Limb (tissue), 2 donors: ENCODE measurements around the gene CASP7.
"Not testable (repeated sequence)": the region's sequence is repeated elsewhere in the genome, so short reads cannot be mapped to it uniquely, and the experiment has no call there.

Source experiments
- DNase-seq, 2 donors: peaks; one replicate each; pipeline ENCODE4 v3.0.0-alpha.2; 2016; ENCODE audit errors: extremely low spot score in 2 of 2

Gene CASP7

DNA sequence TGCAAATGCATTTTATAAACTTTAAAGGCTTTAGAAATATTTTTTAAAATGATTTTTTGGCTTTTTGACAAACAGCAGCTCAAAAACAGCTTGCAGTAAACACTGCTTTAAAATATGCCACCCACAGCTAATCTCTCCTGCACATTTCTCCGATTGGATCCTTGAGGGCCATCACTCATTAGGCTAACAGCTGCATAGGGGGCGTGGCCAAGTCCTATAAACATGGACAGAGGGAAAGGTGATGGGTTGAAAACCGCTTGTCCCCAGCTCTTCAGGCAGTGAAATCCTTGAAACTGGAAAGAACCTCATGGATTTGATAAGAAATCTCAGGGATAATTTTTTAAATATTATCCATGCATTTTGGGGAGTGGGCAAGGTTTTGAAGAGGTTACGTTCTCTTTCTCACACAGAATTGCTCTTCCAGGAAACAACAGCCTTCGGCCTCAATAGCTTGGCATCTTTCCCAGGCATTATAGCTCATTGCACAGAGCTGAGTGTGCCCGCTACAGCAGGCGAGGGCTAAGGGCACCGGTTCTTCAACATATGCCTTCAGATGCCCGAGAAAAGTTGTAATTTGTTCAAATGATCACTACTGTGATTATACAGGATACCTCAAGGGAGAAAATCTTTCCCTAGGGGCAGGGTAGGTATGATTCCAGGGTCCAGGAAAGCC lies 73.4 kb downstream of the CASP7 start:
- peak in 1 of 2 donors; percentile 23 for DNase-seq

DNA sequence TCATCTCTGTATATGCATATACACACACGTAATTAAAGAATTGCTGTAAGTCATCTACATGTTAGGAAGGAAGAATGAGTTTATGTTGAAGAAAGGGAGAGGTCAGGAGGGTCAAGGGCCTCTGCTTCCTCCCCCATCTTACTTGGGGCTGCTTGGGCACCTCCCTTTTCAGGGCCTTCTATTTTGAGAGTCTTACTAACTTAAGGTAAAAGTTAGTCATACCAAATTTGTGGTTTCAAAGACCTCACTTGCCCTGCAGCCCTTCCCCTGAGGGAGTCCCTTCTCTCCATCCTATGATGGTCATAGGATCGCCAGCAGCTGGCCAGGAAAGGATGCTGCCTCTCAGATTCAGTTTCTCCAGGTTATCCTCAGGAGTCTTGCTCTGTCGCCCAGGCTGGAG lies 74.4 kb downstream of the CASP7 start:
- no peak for DNase-seq

DNA sequence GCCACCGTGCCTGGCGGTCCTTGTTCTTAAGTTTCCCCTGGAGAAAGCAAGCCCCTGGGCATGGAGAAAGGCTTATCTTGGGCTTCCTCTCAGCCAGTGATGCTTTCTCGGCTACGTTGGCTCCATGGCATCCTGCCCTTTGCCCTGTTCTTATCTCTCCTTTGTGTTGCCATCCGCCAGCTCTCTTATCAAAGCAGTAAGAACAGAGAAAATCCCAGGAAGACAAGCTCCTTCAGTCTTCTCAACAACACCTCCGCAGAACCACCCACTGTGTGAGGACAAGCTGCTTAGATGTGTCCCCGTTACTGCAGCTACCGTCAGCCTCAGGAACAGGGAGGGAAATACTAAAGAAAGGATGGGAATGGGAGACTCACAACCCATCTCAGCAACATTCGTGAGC lies 75.1 kb downstream of the CASP7 start:
- DNase-seq: no peak

- no peak for DNase-seq
These were observed 77.3 kb downstream of the CASP7 start for GRCh38 chr10:113756940-113757543.

DNA sequence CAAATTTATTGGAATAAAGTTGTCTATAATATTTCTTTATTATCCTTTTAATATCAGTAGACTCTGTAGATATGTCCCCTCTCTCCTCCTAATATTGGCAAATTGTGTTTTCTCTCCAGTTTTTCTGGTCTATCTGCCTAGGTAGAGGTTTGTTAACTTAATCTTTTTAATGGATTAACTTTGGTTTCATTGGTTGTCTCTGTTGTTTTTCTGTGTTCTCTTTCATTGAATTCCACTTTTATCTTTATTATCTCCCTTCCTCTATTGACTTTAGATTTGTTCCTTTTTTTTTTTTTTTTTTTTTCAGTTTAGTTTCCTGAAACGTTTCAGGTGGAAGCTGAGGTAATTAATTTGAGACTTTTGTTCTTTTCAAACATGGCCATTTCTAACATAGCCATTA lies 82.4 kb downstream of the CASP7 start:
- no peak for DNase-seq

GRCh38 chr10:113764582-113764981 lies 84.9 kb downstream of the CASP7 start:
- no peak for DNase-seq

GRCh38 chr10:113765910-113766309 lies 86.2 kb downstream of the CASP7 start:
- no peak for DNase-seq

DNA sequence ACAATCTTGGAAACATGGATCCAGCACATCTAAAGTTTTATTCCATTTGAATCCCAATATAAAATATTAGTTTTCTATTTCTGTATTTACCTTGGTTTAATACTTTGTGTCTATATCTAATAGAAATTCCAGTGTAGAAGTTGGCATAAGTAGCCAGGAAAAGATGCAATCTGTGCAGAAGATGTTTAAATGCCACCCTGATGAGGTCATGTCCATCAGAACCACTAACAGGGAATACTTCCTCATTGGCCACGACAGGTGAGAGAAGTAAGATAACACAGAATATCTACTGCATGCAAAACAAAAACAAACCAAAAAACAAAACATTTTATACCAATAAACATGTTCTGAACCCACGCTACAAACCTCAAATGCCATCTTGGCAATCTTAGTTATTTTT lies 87.5 kb downstream of the CASP7 start:
- DNase-seq: no peak

DNA sequence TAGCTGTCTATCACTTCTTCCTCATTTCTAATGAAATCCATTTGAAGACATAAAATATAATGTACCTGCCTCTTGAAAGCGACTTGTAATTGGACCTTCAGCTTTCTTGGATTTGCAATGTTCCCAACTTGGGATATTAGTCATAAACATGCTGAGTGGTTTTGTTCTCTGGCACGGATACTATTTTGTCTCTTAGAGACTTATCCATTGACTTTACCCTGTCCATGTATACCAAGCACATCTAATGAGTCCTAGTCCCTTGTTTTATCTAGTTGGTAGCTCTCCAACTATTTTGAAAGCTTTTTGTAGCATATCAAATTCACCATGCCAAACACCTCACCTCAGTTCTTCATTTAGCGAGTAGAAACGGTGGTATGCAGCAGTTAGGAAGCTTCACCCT lies 90.6 kb downstream of the CASP7 start:
- DNase-seq: no peak

DNA sequence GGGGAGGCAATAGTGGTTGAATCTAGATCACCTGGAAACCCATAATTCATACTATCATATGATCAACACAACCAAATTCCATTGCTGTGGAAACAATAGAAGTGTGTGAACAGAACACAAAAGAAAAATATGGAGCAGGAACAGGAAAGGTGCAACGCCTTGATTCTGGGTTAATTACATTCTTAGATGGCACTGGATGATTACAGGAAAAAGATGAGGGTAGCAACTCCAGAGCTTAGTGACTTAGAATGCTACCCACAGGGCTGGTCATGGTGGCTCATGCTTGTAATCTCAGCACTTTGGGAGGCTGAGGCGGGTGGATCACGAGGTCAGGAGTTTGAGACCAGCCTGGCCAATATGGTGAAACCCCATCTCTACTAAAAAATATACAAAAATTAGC lies 91.4 kb downstream of the CASP7 start:
- not testable (repeated sequence) for DNase-seq

DNA sequence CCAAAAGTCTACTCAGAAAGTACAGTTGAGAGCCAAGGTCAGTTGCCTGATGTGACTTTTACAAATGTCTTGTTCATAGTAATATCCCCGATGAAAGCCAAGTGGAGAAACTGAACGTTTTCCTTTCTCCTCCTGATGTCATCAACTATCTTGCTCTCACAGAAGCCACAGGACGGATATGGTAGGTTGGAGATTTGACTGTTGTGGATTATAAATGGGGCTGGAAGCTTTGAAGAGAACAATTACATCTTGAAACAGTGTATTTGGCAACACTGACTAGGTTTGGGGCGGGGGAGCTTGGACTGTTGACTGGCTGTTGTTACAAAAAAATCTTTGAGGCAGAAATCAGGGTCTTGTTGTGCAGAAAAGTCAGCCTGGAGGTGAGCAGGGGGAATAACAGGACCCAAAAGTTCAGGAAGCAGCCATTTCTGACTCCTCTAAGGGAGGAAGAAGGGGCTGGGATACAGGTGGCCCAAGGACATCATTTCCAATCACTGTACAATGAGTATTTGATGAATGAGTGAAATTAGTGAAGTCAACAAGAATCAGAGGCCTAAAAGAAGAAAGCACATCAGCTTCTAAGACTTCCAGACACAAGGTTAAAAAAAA lies 96.1 kb downstream of the CASP7 start:
- DNase-seq: no peak

DNA sequence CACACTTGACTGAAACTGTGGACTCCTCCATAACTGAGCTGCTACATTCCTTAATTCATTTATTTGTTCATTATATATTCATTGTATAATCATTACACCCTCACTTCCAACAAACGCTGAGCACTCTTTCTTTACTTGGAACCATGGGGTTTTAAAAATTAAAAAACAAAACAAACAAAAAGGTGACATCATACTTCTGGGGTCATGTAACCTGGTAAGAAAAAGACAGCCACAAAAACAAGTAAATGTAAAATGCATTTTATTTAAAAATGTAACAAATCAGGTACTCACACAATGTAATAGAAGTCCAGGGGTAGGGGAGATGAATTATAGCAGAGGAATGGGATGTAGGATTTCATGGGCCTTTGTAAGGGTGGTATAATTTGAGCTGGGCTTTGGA lies 96.8 kb downstream of the CASP7 start:
- DNase-seq: no peak
